GM12892 (cell line): ENCODE data around the gene LINGO1.

Experiments
- POLR2A ChIP-seq: IDR thresholded peaks from 2 replicates; pipeline ENCODE4 v1.6.1; 2011; ENCODE audit warnings: low read depth, low read length, control low read depth
- TAF1 ChIP-seq: IDR thresholded peaks from 2 replicates; pipeline ENCODE4 v1.6.1; 2011; ENCODE audit warnings: low read depth, mild to moderate bottlenecking, control low read depth, low read length, borderline replicate concordance

DNA sequence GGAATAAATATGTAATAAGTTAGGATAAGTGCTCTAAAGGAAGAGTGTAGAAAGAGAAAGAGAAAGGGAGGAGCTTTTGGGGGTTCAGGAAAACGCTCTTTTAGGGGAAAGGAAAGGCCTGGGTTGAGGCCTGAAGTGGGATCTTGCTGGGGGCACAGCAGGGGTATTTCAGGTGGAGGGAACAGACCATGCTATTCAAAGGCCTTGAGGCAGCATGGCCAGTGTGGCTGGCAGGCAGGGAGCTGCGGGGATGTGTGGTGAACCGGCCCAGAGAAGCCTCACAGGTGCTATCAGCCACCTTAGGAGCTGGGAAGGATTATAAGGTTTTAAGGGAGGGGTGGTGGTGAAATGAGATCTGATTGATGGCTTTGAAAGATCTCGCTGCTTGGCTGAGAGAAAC is 66.6 kb downstream of the LINGO1 start:
- TF ChIP-seq TAF1 (no peak), POLR2A (no peak)
